Measurements from ENCODE around the gene C2CD2.

Gene C2CD2

DNA sequence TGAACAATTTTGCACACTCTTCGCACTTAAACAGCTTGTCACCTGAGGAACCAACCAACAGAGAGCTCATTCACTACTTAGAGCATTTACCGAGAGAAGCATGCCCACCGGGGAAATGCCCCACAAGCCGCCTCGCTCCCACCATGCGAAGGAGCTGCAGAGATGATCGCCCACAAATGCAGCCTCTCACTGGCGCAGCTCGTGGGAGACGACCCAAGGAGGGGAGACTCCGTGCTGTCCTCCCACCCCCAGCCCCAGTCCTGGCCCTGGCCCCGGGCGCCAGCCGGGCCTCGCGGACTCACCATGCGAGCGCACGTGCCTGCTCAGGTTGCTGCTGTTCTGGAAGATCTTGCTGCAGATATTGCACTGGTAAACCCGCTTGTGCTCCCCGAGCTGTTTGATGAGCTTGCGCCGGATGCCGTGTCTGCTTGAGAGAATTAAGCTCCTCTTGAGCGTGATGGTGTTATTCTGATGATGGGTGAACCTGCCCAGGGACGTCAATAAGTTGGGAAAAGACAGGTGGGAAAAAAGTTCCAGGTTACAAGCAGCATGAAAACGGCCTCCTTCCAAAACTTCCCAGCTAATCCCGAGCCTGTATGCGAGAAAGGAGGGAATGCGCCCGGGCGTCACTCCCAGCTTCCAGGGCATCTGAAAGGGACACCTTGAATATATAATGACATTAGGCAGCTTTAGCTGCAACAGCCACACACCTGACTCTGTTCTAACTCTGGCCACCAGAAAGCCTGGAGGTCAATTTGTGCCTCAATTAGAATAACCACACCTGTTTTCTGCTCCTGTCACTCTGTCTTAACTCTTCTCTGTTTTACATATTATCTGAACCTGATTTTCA, 117.4 kb downstream of the C2CD2 start:
- DNase-seq: no peak

DNA sequence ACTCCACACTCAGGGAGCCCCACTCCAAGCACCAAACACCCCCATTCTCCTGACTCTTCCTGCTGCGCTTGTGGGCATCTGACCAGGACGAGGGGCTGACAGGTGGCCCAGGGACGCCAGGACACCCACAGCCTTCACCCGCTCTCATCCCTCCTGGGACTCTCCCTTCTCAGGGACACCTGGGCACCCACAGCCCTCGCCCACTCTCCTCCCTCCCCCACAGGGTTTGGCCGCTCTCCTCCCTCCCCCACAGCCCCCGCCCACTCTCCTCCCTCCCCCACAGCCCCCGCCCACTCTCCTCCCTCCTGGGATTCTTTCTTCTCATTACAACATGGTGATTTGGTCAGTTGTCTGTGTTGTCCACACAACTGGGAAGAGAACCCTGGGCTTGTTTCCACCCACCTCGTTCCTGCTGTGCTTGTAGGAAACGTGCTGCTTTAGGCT, 118.1 kb downstream of the C2CD2 start:
- no peak for DNase-seq

All from NCI-H146 (cell line).